Liver (tissue), 9 donors: ENCODE results near the gene ZNF138. TPM values are rescaled to one million over a fixed set of nuclear protein-coding genes. Genes with fewer than 3 reads are reported as not detected.

Experiments
- DNase-seq: peaks from one replicate; pipeline ENCODE4 v3.0.0-alpha.2; 2017; ENCODE audit warnings: low spot score
- H3K27ac ChIP-seq, 2 donors: one replicate each; pipeline ENCODE4 v1.7.0; 2013; ENCODE audit warnings: inconsistent platforms in 2 of 2, low read length in 2 of 2, control low read depth in 1 of 2, low read depth in 1 of 2, mild to moderate bottlenecking in 1 of 2
- H3K27me3 ChIP-seq, 4 donors: one replicate each; pipeline versions ENCODE4 v1.6.1 to v1.7.0; 2013; ENCODE audit warnings: low read length in 3 of 4, inconsistent platforms in 1 of 4, mild to moderate bottlenecking in 1 of 4, moderate library complexity in 1 of 4; ENCODE audit not compliant: control insufficient read depth in 4 of 4, insufficient read depth in 4 of 4
- H3K36me3 ChIP-seq, 4 donors: one replicate each; pipeline versions ENCODE4 v1.6.1 to v1.7.0; 2013; ENCODE audit warnings: low read length in 3 of 4, mild to moderate bottlenecking in 3 of 4, low read depth in 1 of 4, moderate library complexity in 1 of 4; ENCODE audit not compliant: control insufficient read depth in 4 of 4, insufficient read depth in 3 of 4
- H3K4me1 ChIP-seq, 4 donors: one replicate each; pipeline versions ENCODE4 v1.6.1 to v1.7.0; 2013; ENCODE audit warnings: low read length in 3 of 4, mild to moderate bottlenecking in 3 of 4, moderate library complexity in 1 of 4; ENCODE audit not compliant: control insufficient read depth in 4 of 4, insufficient read depth in 4 of 4
- H3K4me3 ChIP-seq, 3 donors: one replicate each; pipeline versions ENCODE4 v1.6.1 to v1.7.0; 2013; ENCODE audit warnings: low read length in 3 of 3, control low read depth in 1 of 3, low read depth in 1 of 3, mild to moderate bottlenecking in 1 of 3
- H3K9ac ChIP-seq, 2 donors: one replicate each; pipeline ENCODE4 v1.7.0; 2013; ENCODE audit warnings: low read length in 2 of 2, mild to moderate bottlenecking in 2 of 2, moderate library complexity in 2 of 2, control low read depth in 1 of 2, low read depth in 1 of 2
- H3K9me3 ChIP-seq, 4 donors: one replicate each; pipeline versions ENCODE4 v1.6.1 to v1.7.0; 2013; ENCODE audit warnings: low read length in 3 of 4; ENCODE audit not compliant: control insufficient read depth in 4 of 4
- EGR1 ChIP-seq, 2 donors: IDR thresholded peaks; 2 replicates each; pipeline ENCODE4 v1.6.1; 2016 to 2018; ENCODE audit warnings: antibody characterized with exemption in 2 of 2, low read depth in 2 of 2
- FOXA2 ChIP-seq: IDR thresholded peaks from 2 replicates; pipeline ENCODE4 v1.6.1; 2016; ENCODE audit warnings: antibody characterized with exemption
- GABPA ChIP-seq, 2 donors: IDR thresholded peaks in 1 of 2; conservative IDR thresholded peaks in 1 of 2; 2 replicates each; pipeline ENCODE4 v1.6.1; 2016; ENCODE audit warnings: antibody characterized with exemption in 2 of 2, mild to moderate bottlenecking in 1 of 2, moderate library complexity in 1 of 2
- HNF4A ChIP-seq, 2 donors: conservative IDR thresholded peaks; 2 replicates each; pipeline ENCODE4 v1.6.1; 2016; ENCODE audit warnings: antibody characterized with exemption in 2 of 2, mild to moderate bottlenecking in 2 of 2
- JUND ChIP-seq, 2 donors: IDR thresholded peaks; 2 replicates each; pipeline ENCODE4 v1.6.1; 2016; ENCODE audit warnings: antibody characterized with exemption in 2 of 2
- NR2F2 ChIP-seq: IDR thresholded peaks from 2 replicates; pipeline ENCODE4 v1.6.1; 2016; ENCODE audit warnings: antibody characterized with exemption
- RAD21 ChIP-seq, 2 donors: IDR thresholded peaks; 2 replicates each; pipeline ENCODE4 v1.6.1; 2016; ENCODE audit warnings: antibody characterized with exemption in 2 of 2, mild to moderate bottlenecking in 2 of 2
- RXRA ChIP-seq, 2 donors: IDR thresholded peaks; 2 replicates each; pipeline ENCODE4 v1.6.1; 2017 to 2018; ENCODE audit warnings: antibody characterized with exemption in 2 of 2, mild to moderate bottlenecking in 1 of 2
- SP1 ChIP-seq: IDR thresholded peaks from 2 replicates; pipeline ENCODE4 v1.6.1; 2018; ENCODE audit warnings: antibody characterized with exemption, mild to moderate bottlenecking
- TAF1 ChIP-seq: conservative IDR thresholded peaks from 2 replicates; pipeline ENCODE4 v1.6.1; 2016; ENCODE audit warnings: antibody characterized with exemption, mild to moderate bottlenecking
- YY1 ChIP-seq: IDR thresholded peaks from 2 replicates; pipeline ENCODE4 v1.6.1; 2016; ENCODE audit warnings: antibody characterized with exemption, mild to moderate bottlenecking
- WGBS: extraction: QIAGEN DNeasy Blood & Tissue Kit; methylation state at CpG from one replicate; pipeline ENCODE4 v1.1.7; 2013; 5-methylcytosine and 5-hydroxymethylcytosine counted together
- polyA plus RNA-seq, 2 donors: library from polyadenylated mRNA; stranded (reverse) in 1 of 2; unstranded in 1 of 2; fragments of 200-250 nt in 1 of 2; fragments of >200 nt in 1 of 2; fragmentation: Nextera tagmentation in 1 of 2; extraction: Ambion mirVana in 1 of 2; gene quantifications; one replicate each; pipeline versions ENCODE4 v1.2.1 to v1.2.3, GENCODE V29; 2013 to 2015
- total RNA-seq, 2 donors: library from RNA; depleted of rRNA; stranded (reverse); fragments of >200 nt; gene quantifications; one replicate each; pipeline ENCODE4 v1.2.3, GENCODE V29; 2014
- TF ChIP-seq, protein P1 (sequence below): IDR thresholded peaks from 2 replicates; pipeline ENCODE4 v1.6.1; 2016; ENCODE audit warnings: antibody characterized with exemption
- TF ChIP-seq, protein P2 (sequence below): IDR thresholded peaks from 2 replicates; pipeline ENCODE4 v1.6.1; 2016; ENCODE audit warnings: antibody characterized with exemption, mild to moderate bottlenecking
- TF ChIP-seq, protein P3 (sequence below): IDR thresholded peaks from 2 replicates; pipeline ENCODE4 v1.6.1; 2016; ENCODE audit warnings: antibody characterized with exemption
- TF ChIP-seq, protein P4 (sequence below): IDR thresholded peaks from 2 replicates; pipeline ENCODE4 v1.6.1; 2016; ENCODE audit warnings: antibody characterized with exemption
- donor health status: healthy.
- donor health status: healthy.
- donor health status: healthy.
- donor health status: healthy.
- donor health status: healthy.

The ZNF138 gene
- total and polyA plus RNA-seq, 4 donors, result 1.4 to 4.5 (median 3.7) TPM

DNA sequence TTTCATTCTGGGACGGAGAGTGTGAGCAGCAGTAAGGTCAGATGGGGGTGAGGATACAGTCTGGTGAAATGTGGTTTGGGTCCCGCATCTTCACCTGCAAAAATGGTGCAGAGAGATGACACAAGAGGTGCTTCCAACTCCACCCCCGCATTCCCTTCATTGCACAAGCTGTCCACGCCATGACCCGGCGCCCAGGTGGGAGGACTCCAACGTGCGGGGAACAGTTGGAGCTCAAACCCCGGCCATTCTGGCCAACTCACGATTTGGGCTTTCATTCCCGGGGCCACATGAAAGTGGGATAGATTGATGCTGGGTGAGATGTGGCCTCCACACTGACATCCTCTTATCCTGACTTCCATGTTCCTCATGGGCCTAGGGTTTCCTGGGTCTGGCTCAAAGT lies 74.3 kb downstream of the ZNF138 start:
- Histone ChIP-seq H3K27ac (no peak overlapping the region), H3K9me3 (peaks cover 0 to 3% (median under 1%) of the 10 kb centered on the region in 4 donors), H3K4me3 (no peak overlapping the region), H3K36me3 (no peaks in the 10 kb centered on the region), H3K9ac (no peak overlapping the region), H3K27me3 (no peaks in the 10 kb centered on the region), H3K4me1 (no peaks in the 10 kb centered on the region)
- peak; percentile 21 for DNase-seq
- 89% methylated on average over 11 of the region's 11 CpGs for WGBS
- TF ChIP-seq HNF4A (conservative IDR thresholded peaks at IDR 0.05), result no peak
- TF ChIP-seq, protein P1, sequence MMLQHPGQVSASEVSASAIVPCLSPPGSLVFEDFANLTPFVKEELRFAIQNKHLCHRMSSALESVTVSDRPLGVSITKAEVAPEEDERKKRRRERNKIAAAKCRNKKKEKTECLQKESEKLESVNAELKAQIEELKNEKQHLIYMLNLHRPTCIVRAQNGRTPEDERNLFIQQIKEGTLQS, result no peak
- no peak for TF ChIP-seq YY1
- TF ChIP-seq, protein P2, sequence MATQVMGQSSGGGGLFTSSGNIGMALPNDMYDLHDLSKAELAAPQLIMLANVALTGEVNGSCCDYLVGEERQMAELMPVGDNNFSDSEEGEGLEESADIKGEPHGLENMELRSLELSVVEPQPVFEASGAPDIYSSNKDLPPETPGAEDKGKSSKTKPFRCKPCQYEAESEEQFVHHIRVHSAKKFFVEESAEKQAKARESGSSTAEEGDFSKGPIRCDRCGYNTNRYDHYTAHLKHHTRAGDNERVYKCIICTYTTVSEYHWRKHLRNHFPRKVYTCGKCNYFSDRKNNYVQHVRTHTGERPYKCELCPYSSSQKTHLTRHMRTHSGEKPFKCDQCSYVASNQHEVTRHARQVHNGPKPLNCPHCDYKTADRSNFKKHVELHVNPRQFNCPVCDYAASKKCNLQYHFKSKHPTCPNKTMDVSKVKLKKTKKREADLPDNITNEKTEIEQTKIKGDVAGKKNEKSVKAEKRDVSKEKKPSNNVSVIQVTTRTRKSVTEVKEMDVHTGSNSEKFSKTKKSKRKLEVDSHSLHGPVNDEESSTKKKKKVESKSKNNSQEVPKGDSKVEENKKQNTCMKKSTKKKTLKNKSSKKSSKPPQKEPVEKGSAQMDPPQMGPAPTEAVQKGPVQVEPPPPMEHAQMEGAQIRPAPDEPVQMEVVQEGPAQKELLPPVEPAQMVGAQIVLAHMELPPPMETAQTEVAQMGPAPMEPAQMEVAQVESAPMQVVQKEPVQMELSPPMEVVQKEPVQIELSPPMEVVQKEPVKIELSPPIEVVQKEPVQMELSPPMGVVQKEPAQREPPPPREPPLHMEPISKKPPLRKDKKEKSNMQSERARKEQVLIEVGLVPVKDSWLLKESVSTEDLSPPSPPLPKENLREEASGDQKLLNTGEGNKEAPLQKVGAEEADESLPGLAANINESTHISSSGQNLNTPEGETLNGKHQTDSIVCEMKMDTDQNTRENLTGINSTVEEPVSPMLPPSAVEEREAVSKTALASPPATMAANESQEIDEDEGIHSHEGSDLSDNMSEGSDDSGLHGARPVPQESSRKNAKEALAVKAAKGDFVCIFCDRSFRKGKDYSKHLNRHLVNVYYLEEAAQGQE, result no peak
- TF ChIP-seq EGR1 (IDR thresholded peaks at IDR 0.05; ENCODE audit: low read depth in 2 of 2), result no peak
- no peak for TF ChIP-seq JUND (IDR thresholded peaks at IDR 0.05)
- TF ChIP-seq, protein P3, sequence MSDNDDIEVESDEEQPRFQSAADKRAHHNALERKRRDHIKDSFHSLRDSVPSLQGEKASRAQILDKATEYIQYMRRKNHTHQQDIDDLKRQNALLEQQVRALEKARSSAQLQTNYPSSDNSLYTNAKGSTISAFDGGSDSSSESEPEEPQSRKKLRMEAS, result no peak
- TF ChIP-seq NR2F2, result no peak
- TF ChIP-seq RXRA (IDR thresholded peaks at IDR 0.05), result no peak
- no peak for TF ChIP-seq GABPA (IDR thresholded peaks at IDR 0.05 in 1 of 2, conservative IDR thresholded peaks at IDR 0.05 in 1 of 2)

DNA sequence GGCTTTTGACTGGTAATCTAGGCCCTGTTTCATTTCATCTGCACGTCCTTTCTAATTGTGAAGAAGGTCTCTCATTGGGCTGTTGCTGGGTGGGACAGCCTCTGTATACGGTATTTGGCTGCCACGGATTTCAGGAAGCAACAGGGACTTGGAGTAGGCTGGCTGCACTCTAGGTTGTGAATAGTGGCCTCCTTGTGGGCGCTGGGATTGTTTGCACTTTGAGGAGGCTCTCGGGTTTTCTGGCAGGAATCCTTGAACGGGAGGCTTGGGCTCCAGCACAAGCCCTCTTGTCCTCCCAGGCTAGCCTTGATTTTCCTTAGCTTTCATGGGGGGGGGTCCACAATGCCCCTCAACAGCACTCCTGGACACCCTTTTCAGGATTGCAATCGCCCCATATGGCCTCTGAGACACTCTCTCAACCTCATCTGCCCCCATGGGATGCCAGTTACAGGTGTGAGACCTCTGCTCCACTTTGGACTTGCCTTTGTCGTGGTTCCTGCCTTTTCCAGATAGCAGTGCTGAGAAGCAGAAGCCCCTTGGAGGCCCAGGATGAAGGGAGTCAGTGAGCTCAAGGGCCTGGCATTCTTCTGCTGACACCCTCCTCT lies 75.0 kb downstream of the ZNF138 start:
- Histone ChIP-seq H3K4me1 (no peaks in the 10 kb centered on the region), H3K4me3 (no peak overlapping the region), H3K27ac (no peak overlapping the region), H3K27me3 (no peaks in the 10 kb centered on the region), H3K9ac (no peak overlapping the region), H3K36me3 (no peaks in the 10 kb centered on the region), H3K9me3 (peaks cover 0 to 3% (median under 1%) of the 10 kb centered on the region in 4 donors)
- DNase-seq, result peak; percentile 21
- TF ChIP-seq, protein P1, result no peak
- TF ChIP-seq, protein P3, result no peak
- TF ChIP-seq TAF1 (no peak), FOXA2 (no peak), SP1 (no peak), RAD21 (IDR thresholded peaks at IDR 0.05) (no peak), HNF4A (conservative IDR thresholded peaks at IDR 0.05) (no peak)
- TF ChIP-seq, protein P4, sequence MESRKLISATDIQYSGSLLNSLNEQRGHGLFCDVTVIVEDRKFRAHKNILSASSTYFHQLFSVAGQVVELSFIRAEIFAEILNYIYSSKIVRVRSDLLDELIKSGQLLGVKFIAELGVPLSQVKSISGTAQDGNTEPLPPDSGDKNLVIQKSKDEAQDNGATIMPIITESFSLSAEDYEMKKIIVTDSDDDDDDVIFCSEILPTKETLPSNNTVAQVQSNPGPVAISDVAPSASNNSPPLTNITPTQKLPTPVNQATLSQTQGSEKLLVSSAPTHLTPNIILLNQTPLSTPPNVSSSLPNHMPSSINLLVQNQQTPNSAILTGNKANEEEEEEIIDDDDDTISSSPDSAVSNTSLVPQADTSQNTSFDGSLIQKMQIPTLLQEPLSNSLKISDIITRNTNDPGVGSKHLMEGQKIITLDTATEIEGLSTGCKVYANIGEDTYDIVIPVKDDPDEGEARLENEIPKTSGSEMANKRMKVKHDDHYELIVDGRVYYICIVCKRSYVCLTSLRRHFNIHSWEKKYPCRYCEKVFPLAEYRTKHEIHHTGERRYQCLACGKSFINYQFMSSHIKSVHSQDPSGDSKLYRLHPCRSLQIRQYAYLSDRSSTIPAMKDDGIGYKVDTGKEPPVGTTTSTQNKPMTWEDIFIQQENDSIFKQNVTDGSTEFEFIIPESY, result no peak
- WGBS, result 69% methylated on average over 8 of the region's 8 CpGs
